Right lobe of liver (tissue), 6 donors: Measurements from ENCODE around the gene HDAC7. TPM values are rescaled to one million over a fixed set of nuclear protein-coding genes. Genes with fewer than 3 reads are reported as not detected.
"Not testable (repeated sequence)": the region's sequence is repeated elsewhere in the genome, so short reads cannot be mapped to it uniquely, and the experiment has no call there.

Experiments
- ATAC-seq, 4 donors: fragments of 200-7000 bp; cut with Tn5 transposase; one replicate each; pipeline ENCODE4 v1.9.1; 2020; ENCODE audit warnings: mild to moderate bottlenecking in 4 of 4, moderate library complexity in 4 of 4
- DNase-seq, 3 donors: peaks; one replicate each; pipeline ENCODE4 v3.0.0-alpha.2; 2020
- H3K27ac ChIP-seq, 3 donors: fragments of 200-600 bp; one replicate each; pipeline ENCODE4 v1.8.0; 2022
- H3K27me3 ChIP-seq, 2 donors: fragments of 200-600 bp; one replicate each; pipeline ENCODE4 v1.8.0; 2022
- H3K36me3 ChIP-seq, 4 donors: fragments of 200-600 bp; sonication (generic) in 1 of 4; one replicate each; pipeline versions ENCODE4 v1.5.1 to v1.8.0; 2017 to 2022; ENCODE audit warnings: control low read depth in 1 of 4
- H3K4me1 ChIP-seq, 4 donors: fragments of 200-600 bp; sonication (generic) in 1 of 4; one replicate each; pipeline versions ENCODE4 v1.5.1 to v1.8.0; 2017 to 2022; ENCODE audit warnings: control low read depth in 1 of 4
- H3K4me3 ChIP-seq, 3 donors: fragments of 200-600 bp; one replicate each; pipeline ENCODE4 v1.8.0; 2022
- H3K9me3 ChIP-seq, 4 donors: fragments of 200-600 bp; sonication (generic) in 1 of 4; one replicate each; pipeline versions ENCODE4 v1.5.1 to v1.8.0; 2017 to 2022; ENCODE audit warnings: control low read depth in 1 of 4
- POLR2A ChIP-seq: fragments of 450-650 bp; IDR thresholded peaks from one replicate; pipeline ENCODE4 v1.6.1; 2017; ENCODE audit warnings: antibody characterized with exemption, mild to moderate bottlenecking
- WGBS: methylation state at CpG from one replicate; pipeline ENCODE4 v1.1.6; 2018; ENCODE audit warnings: low coverage, low lambda C conversion rate; ENCODE audit not compliant: insufficient coverage; ENCODE audit errors: missing lambda C conversion rate; 5-methylcytosine and 5-hydroxymethylcytosine counted together
- intact Hi-C, 2 donors: fragments of 100-400 bp; cut with DNase I; formaldehyde crosslinking; loops; one replicate each; pipeline versions ENCODE4 v1.11.2 to v1.14.1; 2022
- total RNA-seq, 6 experiments: library from RNA; depleted of rRNA in 2 of 6; stranded (reverse); fragments of >200 nt in 2 of 6; fragmentation: NEBNext Ultra II Directional in 3 of 6; extraction: Animal tissue kit (Norgen Biotek cat#: 25700) in 3 of 6; gene quantifications; one replicate each; pipeline versions ENCODE4 v1.1.0 to v1.2.4, GENCODE V29; 2016 to 2023
- TF ChIP-seq, protein P1 (sequence below), 4 donors: fragments of 200-600 bp in 3 of 4; fragments of 450-650 bp in 1 of 4; IDR thresholded peaks; one replicate each; pipeline versions ENCODE4 v1.5.1 to v1.8.0; 2016 to 2022; ENCODE audit warnings: antibody characterized with exemption in 4 of 4, mild to moderate bottlenecking in 2 of 4
- donor health status: DM: no; HTN: yes; CAD: no.
- donor health status: DM: no; HTN: no; CAD: no.
- donor health status: DM: no; HTN: no; CAD: no.
- donor health status: DM: no; HTN: yes; CAD: no.
- donor health status: DM: no; HTN: yes; CAD: no.

HDAC7 gene
- total RNA-seq, 6 experiments from 2014 or later: 6.6 to 18.8 (median 8.4) TPM

DNA sequence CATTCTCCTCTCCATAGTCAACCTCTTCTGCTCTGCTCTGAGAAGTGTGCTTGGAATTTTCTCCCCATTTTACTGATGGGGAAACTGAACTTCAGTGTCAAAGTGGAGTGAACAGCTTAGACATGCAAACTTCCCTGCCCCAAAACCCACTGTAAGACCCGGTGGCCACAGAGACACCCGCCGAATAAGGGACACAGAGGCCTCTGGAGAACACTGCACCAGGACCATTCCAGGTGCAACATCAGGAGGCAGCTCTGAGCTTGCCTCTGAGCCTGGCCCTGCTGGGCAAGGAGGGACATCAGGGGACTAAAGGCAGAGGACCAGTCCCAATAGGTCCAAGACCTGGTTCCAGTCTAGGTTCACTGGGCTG is 1.7 kb downstream of the HDAC7 start:
- 80% methylated on average over 2 of the region's 3 CpGs for WGBS
- no peaks in the 10 kb centered on the region for H3K36me3 ChIP-seq
- TF ChIP-seq POLR2A: no peak
- TF ChIP-seq, protein P1, sequence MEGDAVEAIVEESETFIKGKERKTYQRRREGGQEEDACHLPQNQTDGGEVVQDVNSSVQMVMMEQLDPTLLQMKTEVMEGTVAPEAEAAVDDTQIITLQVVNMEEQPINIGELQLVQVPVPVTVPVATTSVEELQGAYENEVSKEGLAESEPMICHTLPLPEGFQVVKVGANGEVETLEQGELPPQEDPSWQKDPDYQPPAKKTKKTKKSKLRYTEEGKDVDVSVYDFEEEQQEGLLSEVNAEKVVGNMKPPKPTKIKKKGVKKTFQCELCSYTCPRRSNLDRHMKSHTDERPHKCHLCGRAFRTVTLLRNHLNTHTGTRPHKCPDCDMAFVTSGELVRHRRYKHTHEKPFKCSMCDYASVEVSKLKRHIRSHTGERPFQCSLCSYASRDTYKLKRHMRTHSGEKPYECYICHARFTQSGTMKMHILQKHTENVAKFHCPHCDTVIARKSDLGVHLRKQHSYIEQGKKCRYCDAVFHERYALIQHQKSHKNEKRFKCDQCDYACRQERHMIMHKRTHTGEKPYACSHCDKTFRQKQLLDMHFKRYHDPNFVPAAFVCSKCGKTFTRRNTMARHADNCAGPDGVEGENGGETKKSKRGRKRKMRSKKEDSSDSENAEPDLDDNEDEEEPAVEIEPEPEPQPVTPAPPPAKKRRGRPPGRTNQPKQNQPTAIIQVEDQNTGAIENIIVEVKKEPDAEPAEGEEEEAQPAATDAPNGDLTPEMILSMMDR (IDR thresholded peaks at IDR 0.05): no peak
- H3K27ac ChIP-seq: peak overlapping the region in 2 of 3 donors; percentile 76 to 85
- intact Hi-C loops: no loop called here
- H3K4me3 ChIP-seq: peak overlapping the region; percentile 49 to 63 (median 59)
- DNase-seq (peak in 1 of 3 donors; percentile 33), ATAC-seq (no peak)
- peaks cover 0 to 8% (median 1%) of the 10 kb centered on the region in 4 donors for H3K4me1 ChIP-seq
- H3K9me3 ChIP-seq: no peaks in the 10 kb centered on the region
- no peaks in the 10 kb centered on the region for H3K27me3 ChIP-seq

DNA sequence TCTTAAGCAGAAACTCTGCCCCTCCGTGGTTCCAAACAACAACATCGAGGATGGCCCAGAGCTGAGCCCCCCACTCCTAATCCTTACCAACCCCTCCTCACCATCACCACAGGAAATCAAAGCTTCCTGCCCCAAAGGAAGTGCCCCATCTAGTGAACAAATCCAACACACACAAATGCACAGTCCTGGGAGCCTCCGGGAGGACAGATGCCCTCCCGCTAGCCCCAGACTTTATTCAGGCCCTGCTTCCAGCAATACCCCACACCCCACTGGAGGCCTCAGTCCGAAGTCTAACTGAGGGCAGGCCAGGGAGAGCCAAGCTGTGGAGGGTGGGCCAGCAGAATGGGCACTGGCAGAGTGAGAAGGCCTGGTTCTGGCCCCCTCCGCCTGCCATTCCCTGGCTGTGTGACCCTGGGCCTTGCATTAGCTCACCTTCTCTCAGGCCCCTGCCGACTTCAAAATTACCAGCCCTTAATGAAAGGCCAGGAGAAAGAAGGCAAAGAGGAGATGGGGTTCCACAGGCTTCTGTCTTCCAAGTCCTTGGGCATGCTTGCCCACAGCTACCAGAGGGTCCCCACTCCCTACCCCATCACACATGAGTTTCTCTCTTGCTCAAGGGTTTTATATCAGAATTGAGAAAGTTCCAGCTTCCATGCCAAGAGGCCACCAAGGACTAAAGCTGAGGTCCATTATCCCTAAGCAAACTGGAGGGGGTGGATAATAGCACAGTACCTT is 2.3 kb downstream of the HDAC7 start:
- Histone ChIP-seq H3K4me3 (peak overlapping the region in 1 of 3 donors; percentile 63), H3K9me3 (no peaks in the 10 kb centered on the region), H3K27ac (peak overlapping the region in 2 of 3 donors; percentile 69 to 76), H3K27me3 (no peaks in the 10 kb centered on the region), H3K4me1 (peaks cover 0 to 9% (median 1%) of the 10 kb centered on the region in 4 donors), H3K36me3 (no peaks in the 10 kb centered on the region)
- DNase-seq (peak in 1 of 3 donors; percentile 46), ATAC-seq (no peak)
- no peak for TF ChIP-seq POLR2A
- TF ChIP-seq, protein P1 (IDR thresholded peaks at IDR 0.05): peak in 1 of 4 donors; percentile 19
- WGBS: 30% methylated on average over 4 of the region's 7 CpGs
- intact Hi-C loops: no loop called here

DNA sequence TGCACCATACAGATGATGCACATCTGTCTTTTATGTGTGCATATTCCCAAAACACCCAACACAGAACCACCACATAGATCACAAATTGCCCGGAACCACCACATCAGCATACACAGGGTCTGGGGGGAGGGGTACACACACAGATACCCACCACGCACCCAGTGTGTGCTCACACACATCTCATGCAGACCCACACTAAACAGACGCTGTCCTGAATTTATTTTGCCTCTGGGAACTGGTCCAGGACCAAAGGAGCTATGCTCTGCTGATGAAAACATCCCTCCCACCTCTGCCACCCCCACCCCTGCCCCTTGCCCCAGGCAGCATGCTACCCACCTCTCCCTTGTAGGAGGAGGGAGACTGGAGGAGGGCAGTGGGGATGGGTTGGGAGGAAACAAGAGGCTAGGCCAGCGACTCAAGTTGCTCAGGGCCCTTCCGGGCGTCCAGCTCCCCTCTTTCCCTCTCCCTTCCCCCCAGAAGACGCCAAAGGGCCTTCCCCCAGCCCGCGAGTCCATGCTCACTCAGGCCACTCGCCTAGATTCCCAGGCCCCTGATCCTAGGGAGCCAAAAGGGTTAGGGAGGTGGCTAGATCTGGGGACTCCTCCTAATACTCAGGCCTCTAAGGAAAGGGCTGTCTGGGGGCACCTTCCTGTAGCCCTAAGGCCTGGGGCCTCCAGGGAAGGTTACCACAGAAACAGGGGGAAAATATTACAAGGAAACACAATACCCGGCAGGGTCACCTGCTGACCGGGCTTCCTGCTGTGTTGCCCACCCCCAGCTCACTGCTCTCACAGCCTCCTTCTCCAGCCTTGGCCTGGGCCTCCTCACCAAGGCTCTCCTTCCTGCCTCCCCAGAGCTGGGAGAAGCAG is 3.1 kb downstream of the HDAC7 start:
- intact Hi-C loops: no loop called here
- no peaks in the 10 kb centered on the region for H3K36me3 ChIP-seq
- ATAC-seq: peak in 1 of 4 donors; percentile 0
- TF ChIP-seq, protein P1 (IDR thresholded peaks at IDR 0.05): no peak
- TF ChIP-seq POLR2A: no peak
- no peak overlapping the region for H3K4me3 ChIP-seq
- peak overlapping the region in 2 of 3 donors; percentile 69 to 76 for H3K27ac ChIP-seq
- peaks cover 0 to 14% (median 1%) of the 10 kb centered on the region in 4 donors for H3K4me1 ChIP-seq
- peak in 1 of 3 donors; percentile 48 for DNase-seq
- H3K9me3 ChIP-seq: no peaks in the 10 kb centered on the region
- no peaks in the 10 kb centered on the region for H3K27me3 ChIP-seq
- WGBS: 57% methylated on average over 4 of the region's 12 CpGs

DNA sequence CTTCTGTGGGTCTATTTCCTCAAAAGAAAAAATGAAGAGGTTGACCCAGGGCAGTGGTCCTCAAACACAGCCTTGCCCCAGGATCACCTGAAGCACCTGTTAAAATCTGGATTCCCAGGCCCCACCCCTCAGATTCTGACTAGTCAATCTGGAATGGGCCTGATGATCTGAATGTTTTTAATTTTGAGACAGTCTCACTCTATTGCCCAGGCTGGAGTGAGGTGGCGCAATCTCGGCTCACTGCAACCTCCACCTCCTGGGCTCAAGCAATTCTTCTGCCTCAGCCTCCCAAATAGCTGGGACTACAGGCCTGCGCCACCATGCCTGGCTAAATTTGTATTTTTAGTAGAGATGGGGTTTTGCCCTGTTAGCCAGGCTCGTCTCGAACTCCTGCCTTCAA is 4.3 kb downstream of the HDAC7 start:
- H3K27me3 ChIP-seq, ATAC-seq, intact Hi-C loops, H3K4me3 ChIP-seq, H3K9me3 ChIP-seq, H3K27ac ChIP-seq, H3K36me3 ChIP-seq: not testable (repeated sequence)
- 100% methylated on average over 2 of the region's 5 CpGs for WGBS
- peaks cover 0 to 17% (median 1%) of the 10 kb centered on the region in 4 donors for H3K4me1 ChIP-seq
- peak in 2 of 3 donors; percentile 5 to 23 for DNase-seq
